ENCODE data around the gene KDM6A.

DNA sequence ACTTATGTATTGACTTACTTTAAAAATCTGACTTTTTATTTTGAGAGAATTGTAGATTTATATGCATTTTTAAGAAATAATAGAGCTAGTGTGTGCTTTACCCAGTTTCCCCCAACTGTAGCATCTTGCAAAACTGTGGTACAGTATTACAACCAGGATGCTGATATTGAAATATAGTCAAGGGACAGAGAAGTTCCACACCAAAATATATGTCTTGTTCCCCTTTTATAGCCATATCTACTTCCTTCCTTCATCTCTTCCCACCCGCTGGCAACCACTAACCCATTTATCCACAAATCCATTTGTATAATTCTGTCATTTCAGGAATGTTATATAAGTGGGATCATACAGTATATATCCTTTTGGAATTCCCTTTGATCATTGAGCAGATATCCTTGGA, 16.8 kb downstream of the KDM6A start:
- TF ChIP-seq CBX5 (IDR thresholded peaks at IDR 0.05; ENCODE audit: borderline replicate concordance, low read depth) = no peak
- no peak for TF ChIP-seq ZNF77 (CRISPR knock-in tag; IDR thresholded peaks at IDR 0.05)
- TF ChIP-seq U2AF1 (optimal IDR thresholded peaks at IDR 0.05; ENCODE audit: low read depth, low read length) = no peak
- no peak for TF ChIP-seq MEIS2 (IDR thresholded peaks at IDR 0.05; ENCODE audit: partially characterized antibody)
- TF ChIP-seq RAD21 (CRISPR knock-in tag; conservative IDR thresholded peaks at IDR 0.05 in 1 of 2, IDR thresholded peaks at IDR 0.05 in 1 of 2) = no peak
- TF ChIP-seq, protein P1, sequence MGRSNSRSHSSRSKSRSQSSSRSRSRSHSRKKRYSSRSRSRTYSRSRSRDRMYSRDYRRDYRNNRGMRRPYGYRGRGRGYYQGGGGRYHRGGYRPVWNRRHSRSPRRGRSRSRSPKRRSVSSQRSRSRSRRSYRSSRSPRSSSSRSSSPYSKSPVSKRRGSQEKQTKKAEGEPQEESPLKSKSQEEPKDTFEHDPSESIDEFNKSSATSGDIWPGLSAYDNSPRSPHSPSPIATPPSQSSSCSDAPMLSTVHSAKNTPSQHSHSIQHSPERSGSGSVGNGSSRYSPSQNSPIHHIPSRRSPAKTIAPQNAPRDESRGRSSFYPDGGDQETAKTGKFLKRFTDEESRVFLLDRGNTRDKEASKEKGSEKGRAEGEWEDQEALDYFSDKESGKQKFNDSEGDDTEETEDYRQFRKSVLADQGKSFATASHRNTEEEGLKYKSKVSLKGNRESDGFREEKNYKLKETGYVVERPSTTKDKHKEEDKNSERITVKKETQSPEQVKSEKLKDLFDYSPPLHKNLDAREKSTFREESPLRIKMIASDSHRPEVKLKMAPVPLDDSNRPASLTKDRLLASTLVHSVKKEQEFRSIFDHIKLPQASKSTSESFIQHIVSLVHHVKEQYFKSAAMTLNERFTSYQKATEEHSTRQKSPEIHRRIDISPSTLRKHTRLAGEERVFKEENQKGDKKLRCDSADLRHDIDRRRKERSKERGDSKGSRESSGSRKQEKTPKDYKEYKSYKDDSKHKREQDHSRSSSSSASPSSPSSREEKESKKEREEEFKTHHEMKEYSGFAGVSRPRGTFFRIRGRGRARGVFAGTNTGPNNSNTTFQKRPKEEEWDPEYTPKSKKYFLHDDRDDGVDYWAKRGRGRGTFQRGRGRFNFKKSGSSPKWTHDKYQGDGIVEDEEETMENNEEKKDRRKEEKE (IDR thresholded peaks at IDR 0.05; ENCODE audit: borderline replicate concordance in 1 of 2, control insufficient read depth in 1 of 2, low read depth in 2 of 2, low read length in 1 of 2) = no peak
- no peak for TF ChIP-seq FOXK2 (conservative IDR thresholded peaks at IDR 0.05 in 1 of 2, IDR thresholded peaks at IDR 0.05 in 1 of 2; ENCODE audit: low read depth in 2 of 2)
- no peak for TF ChIP-seq CREM (IDR thresholded peaks at IDR 0.05; ENCODE audit: low read depth)
